HG03025 (cell line): ENCODE data around the gene RREB1.
A peak's percentile ranks its signal among the peaks of the same experiment; 100 is the strongest.

Source experiments
- ATAC-seq: cut with Tn5 transposase; IDR thresholded peaks from one replicate; pipeline ENCODE4 v1.9.1; 2021; ENCODE audit warnings: mild to moderate bottlenecking, moderate library complexity; ENCODE audit not compliant: unreplicated experiment, low FRiP score

RREB1 gene

GRCh38 chr6:7121700-7122241, 14.0 kb downstream of the RREB1 start:
- ATAC-seq: no peak

DNA sequence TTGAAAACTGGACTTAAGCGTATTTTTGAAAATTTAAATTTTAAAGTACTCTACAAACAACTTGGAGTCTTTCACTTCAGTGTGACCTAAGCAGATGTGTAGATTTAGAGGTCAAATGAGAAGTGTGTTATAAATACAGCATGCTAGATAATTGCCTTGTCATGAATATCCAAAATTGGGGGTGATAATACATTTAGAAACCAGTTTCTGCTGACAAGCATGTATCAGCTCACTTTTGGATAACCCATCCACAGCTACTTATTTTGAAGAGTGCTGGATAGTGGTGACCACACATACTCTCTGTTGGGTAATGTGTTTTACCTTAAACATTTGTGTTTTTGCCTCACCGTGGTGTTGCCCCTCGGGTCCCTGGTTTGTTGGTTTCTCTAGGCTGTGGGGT, 14.9 kb downstream of the RREB1 start:
- no peak for ATAC-seq

- ATAC-seq: no peak
Measured at GRCh38 chr6:7124114-7124513, 16.4 kb downstream of the RREB1 start.

- ATAC-seq: no peak
Measured at GRCh38 chr6:7124636-7125035, 16.9 kb downstream of the RREB1 start.

DNA sequence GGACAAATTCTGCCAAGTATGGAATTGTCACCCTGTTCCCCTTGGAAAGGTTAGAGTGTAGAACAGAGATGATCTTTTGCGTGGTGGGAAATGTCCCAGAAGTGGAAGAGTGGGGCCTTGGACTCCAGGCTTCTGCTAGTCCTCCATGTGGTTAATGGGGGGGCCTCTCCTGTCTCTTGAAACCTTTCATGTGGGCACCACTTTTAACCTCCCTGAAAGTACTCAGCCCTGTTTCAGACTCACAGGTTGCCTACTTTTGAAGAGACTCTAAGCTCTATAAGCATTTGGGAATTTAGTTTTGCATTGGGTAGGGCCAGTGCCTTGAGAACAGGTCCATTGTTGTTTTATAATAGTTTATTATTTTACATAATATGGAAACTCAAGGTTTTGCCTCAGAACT, 17.5 kb downstream of the RREB1 start:
- ATAC-seq: no peak

DNA sequence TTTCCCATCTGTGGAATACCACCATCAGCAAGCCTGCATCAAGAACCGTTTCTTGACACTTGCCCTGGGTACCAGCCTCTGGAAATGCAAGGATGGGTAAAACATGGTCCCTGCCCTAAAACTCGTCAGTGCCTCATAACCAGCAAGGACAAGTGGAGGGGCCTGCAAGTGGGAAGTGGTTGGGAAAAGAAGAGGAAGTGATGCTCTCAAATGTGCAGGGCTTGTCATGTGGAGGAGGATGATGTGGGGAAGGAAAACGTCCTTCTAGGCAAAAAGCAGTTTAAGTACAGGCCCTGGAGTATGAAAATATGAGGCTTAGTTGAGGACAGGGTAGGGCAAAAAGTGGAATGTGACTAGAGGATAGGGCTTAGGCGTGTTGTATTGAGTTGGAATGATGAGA, 19.0 kb downstream of the RREB1 start:
- no peak for ATAC-seq

- no peak for ATAC-seq
Measured at GRCh38 chr6:7127680-7128079, 19.9 kb downstream of the RREB1 start.

GRCh38 chr6:7129360-7129759, 21.6 kb downstream of the RREB1 start:
- ATAC-seq: no peak

DNA sequence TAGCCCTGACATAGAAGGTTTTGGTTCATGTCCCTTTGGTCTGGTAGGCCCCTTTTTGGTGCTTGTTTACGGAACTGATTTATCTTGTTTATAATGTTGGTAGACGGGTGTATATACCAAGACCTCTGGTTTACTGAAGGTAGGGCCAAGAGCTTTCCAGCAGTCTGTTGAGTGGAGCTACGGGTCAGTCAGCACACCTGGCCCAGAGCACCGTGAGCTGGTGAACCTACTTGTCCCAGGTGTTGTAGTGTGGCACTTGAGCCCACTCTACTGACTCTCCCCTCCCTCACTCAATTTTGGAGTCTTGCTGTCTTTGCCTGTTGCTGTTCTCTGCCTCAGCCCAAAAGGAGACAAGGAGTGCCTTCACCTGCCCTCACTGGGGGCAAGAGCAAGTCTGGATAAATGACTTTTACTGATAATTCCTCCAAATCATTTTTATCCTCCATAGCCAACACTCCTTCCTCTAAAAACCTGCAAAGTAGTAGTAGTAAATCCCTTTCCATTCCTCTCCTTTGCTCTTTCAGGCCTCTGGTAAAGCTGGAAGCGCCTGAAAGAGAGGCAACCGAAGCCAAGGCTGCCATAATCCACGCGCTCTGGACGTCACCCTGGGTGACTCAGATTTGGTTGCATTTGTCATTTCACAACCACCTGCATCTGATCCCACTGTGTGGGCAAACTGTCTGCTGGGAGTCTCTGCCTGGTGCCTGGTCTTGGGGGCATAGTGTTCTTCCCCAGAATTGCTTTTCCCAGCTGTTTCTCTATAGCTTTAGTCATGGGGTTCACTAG, 22.2 kb downstream of the RREB1 start:
- ATAC-seq: no peak

- no peak for ATAC-seq
Measured at GRCh38 chr6:7131390-7131789, 23.6 kb downstream of the RREB1 start.

DNA sequence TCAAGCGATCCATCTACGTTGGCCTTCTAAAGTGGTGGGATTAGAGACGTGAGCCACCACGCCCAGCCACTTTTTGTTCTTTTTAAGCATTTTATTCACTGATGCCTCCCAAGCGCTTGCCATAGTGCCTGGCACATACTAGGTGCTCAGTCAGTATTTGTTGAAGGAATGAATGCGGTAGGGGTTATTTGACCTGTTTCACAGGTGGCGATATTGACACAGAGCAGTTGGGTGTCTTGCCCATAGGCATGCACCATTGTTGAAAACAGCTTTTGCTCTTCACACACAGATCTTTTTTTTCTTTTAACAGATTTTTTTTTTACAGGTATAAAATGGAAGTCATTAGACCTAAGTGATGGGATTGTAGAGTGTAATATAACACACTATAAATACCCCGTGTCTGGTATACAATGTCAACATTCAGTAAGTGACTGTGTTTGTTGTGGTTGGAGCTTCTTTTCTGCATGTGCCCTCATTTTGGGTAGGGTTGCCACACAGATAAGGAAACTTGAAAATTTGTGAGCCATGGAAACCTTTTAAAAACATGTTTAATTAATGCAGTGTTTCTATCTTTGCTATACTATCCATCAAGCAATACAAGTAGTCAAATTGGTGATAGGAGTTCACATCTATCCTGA, 24.8 kb downstream of the RREB1 start:
- no peak for ATAC-seq

GRCh38 chr6:7134999-7135745, 27.4 kb downstream of the RREB1 start:
- ATAC-seq: no peak

- ATAC-seq: no peak
Measured at GRCh38 chr6:7135755-7136154, 28.0 kb downstream of the RREB1 start.

- ATAC-seq: peak; percentile 41
Measured at GRCh38 chr6:7136859-7137334, 29.1 kb downstream of the RREB1 start.

DNA sequence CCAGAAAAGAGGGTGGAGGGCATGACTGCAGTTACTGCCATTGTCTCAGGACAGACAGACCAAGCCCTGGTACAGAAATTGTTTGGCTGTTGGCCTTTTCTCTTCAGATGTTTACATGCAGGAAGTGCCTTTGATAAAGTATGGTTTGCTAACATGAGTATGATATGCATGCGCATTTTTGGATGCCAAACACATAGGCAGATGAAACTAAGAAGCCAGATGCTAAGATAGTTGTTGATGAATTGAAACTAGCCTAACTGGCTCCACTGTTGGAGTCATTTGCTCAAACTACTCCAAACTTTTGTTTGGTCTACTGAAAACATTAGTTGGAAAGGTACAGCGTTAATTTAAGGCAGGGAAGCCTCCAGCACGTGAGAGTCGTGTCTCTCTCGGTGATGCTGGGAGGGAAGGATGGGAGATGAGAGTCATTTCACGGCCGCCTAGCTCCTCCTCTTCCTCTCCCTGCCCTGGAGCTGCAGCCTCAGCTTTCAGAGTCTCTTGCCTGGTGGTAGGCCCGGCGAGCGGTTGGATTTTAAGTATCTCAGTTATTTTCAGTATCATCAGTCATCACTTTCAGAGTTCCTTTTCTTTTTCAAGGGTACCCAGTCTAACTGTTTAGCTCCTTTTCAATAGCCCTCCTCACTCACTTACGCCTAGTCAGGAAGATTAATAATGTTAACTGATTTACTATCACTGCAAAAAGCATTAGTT, 29.7 kb downstream of the RREB1 start:
- peak; percentile 35 for ATAC-seq

DNA sequence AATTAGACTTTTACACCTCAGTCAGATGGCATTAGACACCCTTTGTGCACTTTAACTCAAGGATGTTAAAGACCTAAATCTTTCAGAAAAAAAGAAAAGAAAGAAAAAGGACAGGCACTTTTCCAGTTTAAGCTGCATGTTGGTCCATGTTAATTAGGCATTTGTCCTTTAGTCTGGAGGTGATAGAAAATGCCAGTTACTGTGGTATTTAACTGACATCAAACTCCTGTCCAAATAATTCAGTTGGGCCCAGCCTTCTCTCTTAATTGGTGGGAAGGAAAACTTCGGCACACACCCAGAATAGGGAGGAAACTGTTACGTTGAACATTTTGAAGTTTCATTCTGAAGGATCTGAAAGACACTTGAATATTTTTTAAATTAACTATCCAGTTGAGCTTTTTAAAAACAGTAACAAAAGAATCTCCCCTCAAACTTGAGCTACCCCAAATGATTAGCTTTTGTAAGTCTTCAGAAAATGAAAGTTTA, 30.3 kb downstream of the RREB1 start:
- no peak for ATAC-seq

DNA sequence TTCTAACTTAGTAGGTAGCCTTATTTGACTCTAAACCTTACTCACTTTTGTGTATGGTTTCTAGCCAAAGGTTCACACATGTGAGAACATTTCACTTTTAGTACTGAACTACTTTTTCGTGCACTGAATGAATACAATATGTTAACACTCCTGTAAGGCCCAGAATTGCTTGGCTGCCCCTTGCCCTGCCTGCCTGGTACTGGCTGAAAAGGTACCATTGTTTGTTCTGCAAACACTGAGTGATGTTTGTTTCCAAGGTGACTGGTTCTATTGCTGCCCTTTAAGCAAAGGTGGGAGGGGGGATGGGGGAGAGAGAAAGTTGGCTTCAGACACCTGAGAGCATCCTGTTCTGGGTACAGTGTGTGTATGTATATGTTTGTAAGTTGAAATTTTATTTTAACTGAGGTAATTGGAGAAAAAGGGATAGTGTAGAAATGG, 31.2 kb downstream of the RREB1 start:
- no peak for ATAC-seq

GRCh38 chr6:7139835-7140470, 32.2 kb downstream of the RREB1 start:
- ATAC-seq: no peak

DNA sequence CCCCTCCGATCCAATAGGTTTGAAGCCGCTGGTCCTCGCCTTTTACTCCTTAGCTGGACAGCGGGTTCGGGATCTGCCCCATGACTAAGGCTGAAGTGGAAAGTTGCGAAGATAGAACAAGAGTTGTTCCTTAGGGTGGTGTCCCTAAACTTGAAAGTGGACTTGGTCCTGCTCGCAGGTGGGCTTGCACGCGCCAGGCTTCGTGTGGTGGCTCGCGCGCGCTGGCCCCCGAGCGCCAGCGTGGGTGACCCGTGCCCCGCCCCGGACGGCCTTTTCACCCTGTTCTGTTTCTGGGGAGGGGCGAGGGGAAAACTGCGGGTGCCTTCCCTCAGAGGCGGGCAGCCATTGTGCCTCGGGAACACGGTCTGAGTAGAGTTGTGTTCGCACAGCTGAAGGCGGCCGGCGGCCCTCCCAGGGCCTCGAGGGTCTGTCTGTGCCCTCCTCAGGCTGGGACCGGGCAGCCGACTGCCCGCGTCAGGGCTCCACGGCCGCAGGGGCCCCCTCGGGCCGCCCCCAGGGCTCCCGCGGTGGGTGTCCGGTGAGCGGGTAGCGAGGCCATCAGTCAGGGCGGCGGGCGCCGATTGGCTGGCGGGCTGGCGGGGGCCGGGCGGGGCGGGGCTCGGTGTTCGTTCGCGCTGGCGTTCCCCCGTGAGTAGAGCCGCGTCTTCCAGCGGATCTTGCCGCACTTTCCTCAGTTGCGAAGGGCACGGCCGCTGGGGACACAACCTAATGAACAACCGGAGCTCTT, 33.0 kb downstream of the RREB1 start:
- peak; percentile 61 for ATAC-seq
